K562 (cell line): Measurements from ENCODE around the gene CELSR1.

Experiments
- ATF1 ChIP-seq, 2 experiments: fragments of 450-650 bp in 1 of 2; IDR thresholded peaks; 2 replicates each; pipeline ENCODE4 v1.6.1; 2016; ENCODE audit warnings: missing compliant biosample characterization in 1 of 2, missing genetic modification characterization in 1 of 2
- EZH2 ChIP-seq: IDR thresholded peaks from 2 replicates; pipeline ENCODE4 v1.6.1; 2012; ENCODE audit warnings: low read depth, mild to moderate bottlenecking, inconsistent platforms, low read length, borderline replicate concordance
- FOSL1 ChIP-seq: fragments of 200-800 bp; sonication (Bioruptor generic); conservative IDR thresholded peaks from 2 replicates; pipeline ENCODE4 v1.6.1; 2016; ENCODE audit warnings: missing genetic modification characterization, missing compliant biosample characterization
- FOXJ2 ChIP-seq: fragments of 200-800 bp; sonication (Bioruptor generic); IDR thresholded peaks from 2 replicates; pipeline ENCODE4 v1.6.1; 2016; ENCODE audit warnings: missing genetic modification characterization, missing compliant biosample characterization
- HIVEP1 ChIP-seq: fragments of 250-450 bp; sonication (Bioruptor Pico); IDR thresholded peaks from 2 replicates; pipeline ENCODE4 v1.4.0; 2020; ENCODE audit warnings: mild to moderate bottlenecking
- JUN ChIP-seq, 2 experiments: sonication (generic) in 1 of 2; formaldehyde crosslinking in 1 of 2; IDR thresholded peaks; 2 replicates each; pipeline versions ENCODE4 v1.6.1 to v1.8.0; 2012 to 2022; ENCODE audit warnings: borderline replicate concordance in 2 of 2, mild to moderate bottlenecking in 2 of 2, improper control_type of control experiment in 1 of 2, low read depth in 1 of 2, low read length in 1 of 2, missing genetic modification reagents in 1 of 2
- MEF2A ChIP-seq: IDR thresholded peaks from 2 replicates; pipeline ENCODE4 v1.6.1; 2011; ENCODE audit warnings: low read depth, mild to moderate bottlenecking, low read length, moderate library complexity; ENCODE audit not compliant: control insufficient read depth
- NFE2L1 ChIP-seq: fragments of 450-650 bp; IDR thresholded peaks from 2 replicates; pipeline ENCODE4 v1.6.1; 2016; ENCODE audit warnings: missing genetic modification characterization, low read depth, mild to moderate bottlenecking, missing compliant biosample characterization, moderate library complexity, borderline replicate concordance
- SRSF3 ChIP-seq: fragments of 200-400 bp; formaldehyde crosslinking; IDR thresholded peaks from 2 replicates; pipeline ENCODE4 v1.6.1; 2016; ENCODE audit warnings: mild to moderate bottlenecking, low read length, moderate library complexity; ENCODE audit not compliant: insufficient read depth
- TF ChIP-seq, protein P1 (sequence below): fragments of 450-650 bp; IDR thresholded peaks from 2 replicates; pipeline ENCODE4 v1.6.1; 2016
- TF ChIP-seq, protein P2 (sequence below): fragments of 250-450 bp; sonication (Bioruptor Pico); IDR thresholded peaks from 2 replicates; pipeline ENCODE4 v1.8.0; 2021; ENCODE audit warnings: moderate library complexity, mild to moderate bottlenecking, inconsistent platforms
- TF ChIP-seq, protein P3 (sequence below): fragments of 250-450 bp; sonication (Bioruptor Pico); IDR thresholded peaks from 2 replicates; pipeline ENCODE4 v1.5.0; 2021; ENCODE audit warnings: mild to moderate bottlenecking, borderline replicate concordance

GRCh38 chr22:46500201-46500600 is 37.2 kb downstream of the CELSR1 start:
- TF ChIP-seq EZH2 (no peak), FOSL1 (tag) (no peak), FOXJ2 (no peak), HIVEP1 (no peak), MEF2A (no peak), NFE2L1 (tag) (no peak), ATF1 (CRISPR knock-in tag; IDR thresholded peaks at IDR 0.05) (no peak), ATF1 (tag; IDR thresholded peaks at IDR 0.05) (no peak), SRSF3 (no peak), JUN (IDR thresholded peaks at IDR 0.05; ENCODE audit: borderline replicate concordance, low read depth, low read length) (no peak), JUN (CRISPR knock-in tag; IDR thresholded peaks at IDR 0.05; ENCODE audit: borderline replicate concordance) (no peak)
- TF ChIP-seq, protein P1, sequence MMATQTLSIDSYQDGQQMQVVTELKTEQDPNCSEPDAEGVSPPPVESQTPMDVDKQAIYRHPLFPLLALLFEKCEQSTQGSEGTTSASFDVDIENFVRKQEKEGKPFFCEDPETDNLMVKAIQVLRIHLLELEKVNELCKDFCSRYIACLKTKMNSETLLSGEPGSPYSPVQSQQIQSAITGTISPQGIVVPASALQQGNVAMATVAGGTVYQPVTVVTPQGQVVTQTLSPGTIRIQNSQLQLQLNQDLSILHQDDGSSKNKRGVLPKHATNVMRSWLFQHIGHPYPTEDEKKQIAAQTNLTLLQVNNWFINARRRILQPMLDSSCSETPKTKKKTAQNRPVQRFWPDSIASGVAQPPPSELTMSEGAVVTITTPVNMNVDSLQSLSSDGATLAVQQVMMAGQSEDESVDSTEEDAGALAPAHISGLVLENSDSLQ, result no peak
- TF ChIP-seq, protein P2, sequence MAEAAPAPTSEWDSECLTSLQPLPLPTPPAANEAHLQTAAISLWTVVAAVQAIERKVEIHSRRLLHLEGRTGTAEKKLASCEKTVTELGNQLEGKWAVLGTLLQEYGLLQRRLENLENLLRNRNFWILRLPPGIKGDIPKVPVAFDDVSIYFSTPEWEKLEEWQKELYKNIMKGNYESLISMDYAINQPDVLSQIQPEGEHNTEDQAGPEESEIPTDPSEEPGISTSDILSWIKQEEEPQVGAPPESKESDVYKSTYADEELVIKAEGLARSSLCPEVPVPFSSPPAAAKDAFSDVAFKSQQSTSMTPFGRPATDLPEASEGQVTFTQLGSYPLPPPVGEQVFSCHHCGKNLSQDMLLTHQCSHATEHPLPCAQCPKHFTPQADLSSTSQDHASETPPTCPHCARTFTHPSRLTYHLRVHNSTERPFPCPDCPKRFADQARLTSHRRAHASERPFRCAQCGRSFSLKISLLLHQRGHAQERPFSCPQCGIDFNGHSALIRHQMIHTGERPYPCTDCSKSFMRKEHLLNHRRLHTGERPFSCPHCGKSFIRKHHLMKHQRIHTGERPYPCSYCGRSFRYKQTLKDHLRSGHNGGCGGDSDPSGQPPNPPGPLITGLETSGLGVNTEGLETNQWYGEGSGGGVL, result no peak
- TF ChIP-seq, protein P3, sequence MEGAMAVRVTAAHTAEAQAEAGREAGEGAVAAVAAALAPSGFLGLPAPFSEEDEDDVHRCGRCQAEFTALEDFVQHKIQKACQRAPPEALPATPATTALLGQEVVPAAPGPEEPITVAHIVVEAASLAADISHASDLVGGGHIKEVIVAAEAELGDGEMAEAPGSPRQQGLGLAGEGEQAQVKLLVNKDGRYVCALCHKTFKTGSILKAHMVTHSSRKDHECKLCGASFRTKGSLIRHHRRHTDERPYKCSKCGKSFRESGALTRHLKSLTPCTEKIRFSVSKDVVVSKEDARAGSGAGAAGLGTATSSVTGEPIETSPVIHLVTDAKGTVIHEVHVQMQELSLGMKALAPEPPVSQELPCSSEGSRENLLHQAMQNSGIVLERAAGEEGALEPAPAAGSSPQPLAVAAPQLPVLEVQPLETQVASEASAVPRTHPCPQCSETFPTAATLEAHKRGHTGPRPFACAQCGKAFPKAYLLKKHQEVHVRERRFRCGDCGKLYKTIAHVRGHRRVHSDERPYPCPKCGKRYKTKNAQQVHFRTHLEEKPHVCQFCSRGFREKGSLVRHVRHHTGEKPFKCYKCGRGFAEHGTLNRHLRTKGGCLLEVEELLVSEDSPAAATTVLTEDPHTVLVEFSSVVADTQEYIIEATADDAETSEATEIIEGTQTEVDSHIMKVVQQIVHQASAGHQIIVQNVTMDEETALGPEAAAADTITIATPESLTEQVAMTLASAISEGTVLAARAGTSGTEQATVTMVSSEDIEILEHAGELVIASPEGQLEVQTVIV, result no peak
